Thyroid gland (tissue), 4 donors: ENCODE measurements around the gene DLG2.

ENCODE experiments used
- POLR2A ChIP-seq, 2 donors: fragments of 450-650 bp; IDR thresholded peaks; one replicate each; pipeline ENCODE4 v1.6.1; 2017; ENCODE audit warnings: antibody characterized with exemption in 2 of 2, mild to moderate bottlenecking in 2 of 2, moderate library complexity in 1 of 2
- TF ChIP-seq, protein P1 (sequence below), 6 experiments: fragments of 200-600 bp in 3 of 6; fragments of 450-650 bp in 3 of 6; sonication (generic) in 3 of 6; IDR thresholded peaks; one replicate each; pipeline ENCODE4 v1.5.1; 2016 to 2019; ENCODE audit warnings: antibody characterized with exemption in 6 of 6, mild to moderate bottlenecking in 2 of 6, inconsistent platforms in 1 of 6, moderate library complexity in 1 of 6

DNA sequence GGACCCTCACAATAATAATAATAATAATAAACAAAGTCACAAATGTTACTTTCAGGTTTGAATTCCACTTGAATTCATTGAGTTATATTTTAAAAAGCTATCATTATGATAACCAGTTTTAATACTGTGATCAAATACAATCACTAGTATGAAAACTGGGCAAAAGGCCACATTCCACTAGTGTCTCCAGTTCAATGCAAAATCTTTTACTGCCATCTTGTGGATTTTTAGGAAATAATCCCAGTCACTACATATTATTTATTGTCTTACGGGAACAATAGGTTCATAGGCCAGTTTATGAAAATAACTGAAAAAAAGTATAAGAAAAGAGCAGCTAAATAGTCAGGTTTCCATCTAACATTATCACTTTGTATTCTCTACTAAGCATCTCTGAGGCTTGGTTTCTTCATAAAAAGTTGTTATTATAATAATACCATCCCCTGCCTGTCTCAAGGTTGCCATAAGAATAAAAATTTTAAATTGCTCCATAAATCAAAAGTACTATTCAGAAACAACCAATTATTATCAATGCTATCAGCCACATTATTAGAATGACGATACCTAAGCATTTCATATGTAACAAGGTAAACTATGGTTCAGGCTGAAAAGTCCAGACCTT lies 1807.1 kb downstream of the DLG2 start:
- no peak for TF ChIP-seq POLR2A (IDR thresholded peaks at IDR 0.05)
- TF ChIP-seq, protein P1, sequence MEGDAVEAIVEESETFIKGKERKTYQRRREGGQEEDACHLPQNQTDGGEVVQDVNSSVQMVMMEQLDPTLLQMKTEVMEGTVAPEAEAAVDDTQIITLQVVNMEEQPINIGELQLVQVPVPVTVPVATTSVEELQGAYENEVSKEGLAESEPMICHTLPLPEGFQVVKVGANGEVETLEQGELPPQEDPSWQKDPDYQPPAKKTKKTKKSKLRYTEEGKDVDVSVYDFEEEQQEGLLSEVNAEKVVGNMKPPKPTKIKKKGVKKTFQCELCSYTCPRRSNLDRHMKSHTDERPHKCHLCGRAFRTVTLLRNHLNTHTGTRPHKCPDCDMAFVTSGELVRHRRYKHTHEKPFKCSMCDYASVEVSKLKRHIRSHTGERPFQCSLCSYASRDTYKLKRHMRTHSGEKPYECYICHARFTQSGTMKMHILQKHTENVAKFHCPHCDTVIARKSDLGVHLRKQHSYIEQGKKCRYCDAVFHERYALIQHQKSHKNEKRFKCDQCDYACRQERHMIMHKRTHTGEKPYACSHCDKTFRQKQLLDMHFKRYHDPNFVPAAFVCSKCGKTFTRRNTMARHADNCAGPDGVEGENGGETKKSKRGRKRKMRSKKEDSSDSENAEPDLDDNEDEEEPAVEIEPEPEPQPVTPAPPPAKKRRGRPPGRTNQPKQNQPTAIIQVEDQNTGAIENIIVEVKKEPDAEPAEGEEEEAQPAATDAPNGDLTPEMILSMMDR (IDR thresholded peaks at IDR 0.05): peak; percentile 22 to 91 (median 62)
